ENCODE measurements around the gene FCRL4.
"Not testable (repeated sequence)": the region's sequence is repeated elsewhere in the genome, so short reads cannot be mapped to it uniquely, and the experiment has no call there.

FCRL4 gene

DNA sequence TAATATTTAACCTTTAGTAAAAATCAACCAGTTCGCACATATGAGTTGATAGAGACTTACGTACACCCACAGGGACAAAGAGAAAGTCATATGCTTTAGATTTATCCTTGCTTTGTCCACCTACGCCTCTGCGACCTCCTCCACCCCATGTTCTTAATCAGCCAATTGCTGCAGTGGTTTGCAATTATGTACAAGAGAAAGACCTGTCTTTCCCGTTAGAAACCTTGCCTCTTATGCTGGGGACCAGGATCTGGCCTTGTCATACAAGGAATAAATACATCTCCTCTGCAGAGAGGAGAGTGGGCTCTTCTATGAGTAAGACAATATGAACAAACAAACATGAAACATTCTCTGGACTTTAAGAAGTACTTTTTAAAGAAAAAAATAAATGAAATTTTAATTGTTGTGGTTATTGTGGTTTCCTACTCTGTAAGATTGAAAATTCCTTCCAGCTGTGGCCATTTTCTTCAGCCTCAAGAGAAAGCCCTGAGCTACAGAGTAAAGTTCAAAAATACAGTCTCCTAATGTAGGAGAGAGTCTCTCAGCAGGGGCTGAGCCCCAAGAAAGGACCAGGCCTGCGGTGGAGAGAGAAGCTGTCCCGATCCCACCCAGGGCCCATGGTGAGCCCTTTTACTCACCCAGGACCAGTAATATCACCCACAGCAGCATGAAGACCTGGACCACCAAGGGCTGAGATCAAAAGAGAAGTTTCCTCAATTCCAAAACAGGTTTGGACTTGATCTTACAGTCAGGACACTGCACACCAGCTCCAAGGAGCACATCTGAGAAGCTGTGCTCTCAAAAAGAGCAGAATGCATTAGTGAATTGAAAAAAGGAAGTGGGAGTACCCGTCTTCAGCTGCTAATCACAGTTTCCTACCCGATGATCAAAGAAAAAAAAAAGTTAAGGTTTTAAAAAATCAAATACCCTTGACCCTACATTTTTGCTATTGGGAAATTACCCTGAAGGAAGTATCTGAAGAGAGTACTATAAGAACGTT, 45.9 kb downstream of the FCRL4 start, which contains the start of gene FCRL5:
TSS of gene FCRL5 (minus strand) at position 822 of the 1,000 bp plus-strand sequence. CDS start at position 669, 153 bp downstream.
- no peak for DNase-seq (ENCODE audit: low spot score)

- not testable (repeated sequence) for DNase-seq (ENCODE audit: low spot score)
These were observed 49.8 kb downstream of the FCRL4 start for GRCh38 chr1:157548081-157548480.

DNA sequence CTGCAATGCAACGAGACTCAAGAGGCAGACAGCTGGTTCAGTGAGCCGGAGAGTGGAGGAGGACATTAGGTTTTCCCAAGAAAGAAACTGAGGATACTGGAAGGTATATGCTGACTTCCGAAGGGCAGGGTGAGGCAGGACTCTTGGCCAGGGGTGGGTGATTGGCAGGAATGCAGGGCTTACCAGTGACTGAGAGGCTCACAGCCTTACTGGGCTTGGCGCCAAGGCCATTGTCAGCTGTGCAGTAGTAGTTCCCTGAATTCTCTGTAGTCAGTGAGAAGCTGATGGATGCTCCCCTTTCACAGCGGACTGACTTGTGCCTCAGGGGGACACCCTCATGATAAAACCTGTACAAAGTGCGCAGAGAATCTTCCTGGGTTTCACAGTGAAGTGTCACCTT, 55.2 kb downstream of the FCRL4 start:
- no peak for DNase-seq (ENCODE audit: low spot score)

GRCh38 chr1:157540852-157541251, 57.0 kb downstream of the FCRL4 start:
- DNase-seq (ENCODE audit: low spot score), result no peak

GRCh38 chr1:157540160-157540748, 57.6 kb downstream of the FCRL4 start:
- DNase-seq (ENCODE audit: low spot score), result no peak

DNA sequence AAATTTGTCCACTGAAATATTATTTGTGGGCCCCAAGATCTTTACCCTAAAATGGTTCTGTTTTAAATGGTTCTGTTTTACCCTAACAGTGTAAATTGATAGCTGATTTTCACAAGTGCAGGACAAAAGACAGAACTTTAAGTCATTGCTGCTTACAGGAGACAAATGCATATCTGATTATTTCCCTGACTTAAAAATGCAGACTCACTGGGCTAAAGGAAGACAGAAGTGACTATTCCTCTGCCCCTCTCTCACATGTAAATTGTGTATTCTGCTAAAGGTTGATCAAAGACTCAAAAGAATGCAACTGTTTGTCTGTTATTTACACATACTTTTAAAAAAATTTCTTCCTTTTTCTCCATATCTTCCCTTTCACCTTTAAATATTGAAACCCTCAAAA, 58.3 kb downstream of the FCRL4 start:
- no peak for DNase-seq (ENCODE audit: low spot score)

DNA sequence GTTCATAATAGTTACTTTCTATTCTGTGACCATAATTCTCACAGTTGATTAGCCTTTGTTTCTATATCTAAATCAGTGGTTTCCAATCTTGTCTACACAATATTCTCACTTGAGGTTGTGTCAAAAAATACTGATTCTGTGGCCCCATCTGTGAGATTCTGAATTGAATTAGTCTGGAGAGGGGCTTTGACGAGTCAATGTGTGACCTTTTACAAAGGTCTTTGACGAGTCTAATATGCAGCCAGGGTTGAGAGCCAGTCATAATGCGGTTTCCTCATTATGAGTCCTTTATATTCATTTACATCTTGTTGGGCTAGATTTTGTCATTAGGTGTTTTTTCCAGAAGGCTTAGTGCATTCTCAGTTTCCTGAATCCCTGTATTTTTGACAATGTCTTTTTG, 65.3 kb downstream of the FCRL4 start:
- no peak for DNase-seq (ENCODE audit: low spot score)

DNA sequence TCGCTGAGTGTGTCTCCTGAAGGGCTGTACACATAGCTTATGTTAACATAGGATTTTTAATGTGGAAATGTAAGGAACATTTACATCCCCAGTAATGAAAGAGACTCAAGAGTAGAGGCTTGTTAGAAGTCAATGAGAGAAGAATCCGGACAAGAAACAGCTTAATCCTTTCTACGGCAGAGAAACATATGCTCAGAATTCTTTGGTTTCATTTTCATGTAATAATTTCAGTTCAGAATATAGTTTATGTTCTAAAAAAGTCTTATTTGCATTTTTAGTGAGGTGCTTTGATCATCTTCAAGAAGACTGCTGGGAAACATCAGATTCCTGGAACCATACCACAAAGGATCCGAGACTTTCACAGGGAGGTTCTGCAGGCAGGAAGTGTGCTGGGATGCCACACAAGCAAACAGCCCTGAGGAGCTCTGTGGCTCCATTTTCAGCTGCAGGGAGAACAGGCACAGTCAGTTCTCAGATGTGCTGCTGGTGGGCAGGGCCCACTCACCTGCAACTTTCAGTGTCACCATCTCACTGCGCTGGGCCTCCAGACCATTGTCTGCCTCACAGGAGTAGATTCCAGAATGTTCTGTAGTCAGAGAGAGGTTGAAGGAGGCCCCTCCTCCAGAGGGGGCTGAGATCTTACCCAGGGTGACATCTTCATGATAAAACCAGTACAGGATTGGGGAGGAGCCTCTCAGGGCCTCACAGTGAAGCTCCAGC, 74.0 kb downstream of the FCRL4 start:
- DNase-seq (ENCODE audit: low spot score), result no peak

Measured in COLO829 (cell line).